ENCODE data around the gene PROCA1.

The PROCA1 gene

GRCh38 chr17:28711723-28712031, at the start of gene PROCA1:
TSS of gene PROCA1 (minus strand) at chr17:28711888. CDS start at chr17:28711660, 228 bp downstream.
- no peak for DNase-seq (ENCODE audit: low read depth)

GRCh38 chr17:28760601-28761562, 49.2 kb upstream of the PROCA1 start:
- DNase-seq (ENCODE audit: low read depth): no peak

GRCh38 chr17:28759256-28759865, 47.7 kb upstream of the PROCA1 start:
- no peak for DNase-seq (ENCODE audit: low read depth)

- no peak for DNase-seq (ENCODE audit: low read depth)
These were observed 46.9 kb upstream of the PROCA1 start for GRCh38 chr17:28758411-28759121.

GRCh38 chr17:28756049-28756804, 44.5 kb upstream of the PROCA1 start:
- DNase-seq (ENCODE audit: low read depth): no peak

- DNase-seq (ENCODE audit: low read depth): no peak
These were observed 43.8 kb upstream of the PROCA1 start for GRCh38 chr17:28755486-28755885.

GRCh38 chr17:28751600-28752366, 40.1 kb upstream of the PROCA1 start:
- no peak for DNase-seq (ENCODE audit: low read depth)

- peak; percentile 80 for DNase-seq (ENCODE audit: low read depth)
These were observed 38.7 kb upstream of the PROCA1 start for GRCh38 chr17:28750178-28751047.

- no peak for DNase-seq (ENCODE audit: low read depth)
These were observed 38.0 kb upstream of the PROCA1 start for GRCh38 chr17:28749516-28750177.

- DNase-seq (ENCODE audit: low read depth): no peak
These were observed 37.3 kb upstream of the PROCA1 start for GRCh38 chr17:28748852-28749515.

GRCh38 chr17:28747801-28748750, 36.4 kb upstream of the PROCA1 start:
- DNase-seq (ENCODE audit: low read depth): no peak

- no peak for DNase-seq (ENCODE audit: low read depth)
These were observed 35.5 kb upstream of the PROCA1 start for GRCh38 chr17:28747051-28747691.

- no peak for DNase-seq (ENCODE audit: low read depth)
These were observed 34.9 kb upstream of the PROCA1 start for GRCh38 chr17:28746611-28747050.

GRCh38 chr17:28745786-28746411, 34.2 kb upstream of the PROCA1 start:
- no peak for DNase-seq (ENCODE audit: low read depth)

GRCh38 chr17:28744972-28745785, 33.5 kb upstream of the PROCA1 start:
- no peak for DNase-seq (ENCODE audit: low read depth)
